Neural cell (in vitro differentiated cells): Measurements from ENCODE around the gene PELO. TPM values are rescaled to one million over a fixed set of nuclear protein-coding genes. Genes with fewer than 3 reads are reported as not detected.

Experiments used
- H2AFZ ChIP-seq: fragments of 200-600, 300-800 bp; sonication (generic), shearing (Covaris generic); 2 replicates; pipeline ENCODE4 v1.6.0; 2014; ENCODE audit warnings: low read depth, mild to moderate bottlenecking, antibody characterized with exemption, low read length, moderate library complexity
- H3F3A ChIP-seq: fragments of 200-600 bp; shearing (Covaris generic); 2 replicates; pipeline ENCODE4 v1.6.1; 2016; ENCODE audit warnings: mild to moderate bottlenecking, moderate library complexity, mixed read lengths, antibody characterized with exemption, low read length; ENCODE audit not compliant: insufficient read depth, poor library complexity, severe bottlenecking
- H3K27ac ChIP-seq: fragments of 200-600, 300-800 bp; sonication (generic), shearing (Covaris generic); 2 replicates; pipeline ENCODE4 v1.5.1; 2014; ENCODE audit warnings: mild to moderate bottlenecking, low read length, moderate library complexity
- H3K27me3 ChIP-seq: fragments of 300-800, 200-600 bp; sonication (generic), shearing (Covaris generic); 2 replicates; pipeline ENCODE4 v1.6.0; 2014; ENCODE audit warnings: mild to moderate bottlenecking, low read depth, low read length, moderate library complexity; ENCODE audit not compliant: insufficient read depth
- H3K36me3 ChIP-seq: fragments of 300-800, 200-600 bp; sonication (generic), shearing (Covaris generic); 2 replicates; pipeline ENCODE4 v1.5.1; 2014; ENCODE audit warnings: mild to moderate bottlenecking, antibody characterized with exemption, low read length, moderate library complexity; ENCODE audit not compliant: insufficient read depth
- H3K4me2 ChIP-seq: fragments of 300-800, 200-600 bp; sonication (generic), shearing (Covaris generic); 2 replicates; pipeline ENCODE4 v1.6.0; 2014; ENCODE audit warnings: mild to moderate bottlenecking, low read length
- H3K4me3 ChIP-seq: fragments of 300-800, 200-600 bp; sonication (generic), shearing (Covaris generic); 2 replicates; pipeline ENCODE4 v1.5.1; 2014; ENCODE audit warnings: mild to moderate bottlenecking, low read length, moderate library complexity
- H3K79me2 ChIP-seq: fragments of 200-600 bp; shearing (Covaris generic); replicated peaks from 2 replicates; pipeline ENCODE4 v1.6.0; 2014; ENCODE audit warnings: mild to moderate bottlenecking, low read length, moderate library complexity; ENCODE audit not compliant: insufficient read depth
- H3K9ac ChIP-seq: fragments of 300-800, 200-600 bp; sonication (generic), shearing (Covaris generic); 2 replicates; pipeline ENCODE4 v1.6.1; 2016; ENCODE audit warnings: mild to moderate bottlenecking, low read length, mixed read lengths
- H3K9me2 ChIP-seq: fragments of 200-600 bp; shearing (Covaris generic); 2 replicates; pipeline ENCODE4 v1.6.1; 2016; ENCODE audit warnings: mild to moderate bottlenecking, low read length, mixed read lengths; ENCODE audit not compliant: insufficient read depth
- H3K9me3 ChIP-seq: fragments of 200-600, 300-800 bp; sonication (generic), shearing (Covaris generic); 2 replicates; pipeline ENCODE4 v1.6.1; 2016; ENCODE audit warnings: mild to moderate bottlenecking, mixed run types, low read length, moderate library complexity, mixed read lengths
- H4K20me1 ChIP-seq: fragments of 200-600 bp; shearing (Covaris generic); 2 replicates; pipeline ENCODE4 v1.6.1; 2016; ENCODE audit warnings: mild to moderate bottlenecking, mixed run types; ENCODE audit not compliant: insufficient read depth
- EP300 ChIP-seq: fragments of 450-650 bp; conservative IDR thresholded peaks from 2 replicates; pipeline ENCODE4 v1.6.1; 2014; ENCODE audit warnings: antibody characterized with exemption, mild to moderate bottlenecking, moderate library complexity; ENCODE audit not compliant: poor library complexity, severe bottlenecking
- EZH2 ChIP-seq: fragments of 200-600, 300-800 bp; shearing (Covaris generic), sonication (generic); IDR thresholded peaks from 2 replicates; pipeline ENCODE4 v1.6.1; 2014; ENCODE audit warnings: antibody characterized with exemption, low read length, borderline replicate concordance, mild to moderate bottlenecking; ENCODE audit not compliant: insufficient read depth, poor library complexity, severe bottlenecking
- MXI1 ChIP-seq: fragments of 450-650 bp; conservative IDR thresholded peaks from 2 replicates; pipeline ENCODE4 v1.6.1; 2014; ENCODE audit warnings: antibody characterized with exemption, mild to moderate bottlenecking; ENCODE audit not compliant: poor library complexity, severe bottlenecking
- POLR2AphosphoS5 ChIP-seq: IDR thresholded peaks from 2 replicates; pipeline ENCODE4 v1.6.1; 2012
- RAD21 ChIP-seq: fragments of 450-650 bp; conservative IDR thresholded peaks from 2 replicates; pipeline ENCODE4 v1.6.1; 2014; ENCODE audit warnings: antibody characterized with exemption, mild to moderate bottlenecking, moderate library complexity
- SMC3 ChIP-seq: fragments of 450-650 bp; conservative IDR thresholded peaks from 2 replicates; pipeline ENCODE4 v1.6.1; 2014; ENCODE audit warnings: antibody characterized with exemption, mild to moderate bottlenecking, moderate library complexity; ENCODE audit not compliant: poor library complexity
- TAF1 ChIP-seq: IDR thresholded peaks from 2 replicates; pipeline ENCODE4 v1.6.1; 2012; ENCODE audit warnings: low read depth
- polyA plus RNA-seq: library from polyadenylated mRNA; depleted of rRNA; stranded (reverse); fragments of >200 nt; gene quantifications from 2 replicates; pipeline ENCODE4 v1.2.3, GENCODE V29; 2014
- TF ChIP-seq, protein P1 (sequence below): fragments of 450-650 bp; IDR thresholded peaks from 2 replicates; pipeline ENCODE4 v1.5.1; 2014; ENCODE audit warnings: antibody characterized with exemption, mild to moderate bottlenecking, moderate library complexity; ENCODE audit not compliant: poor library complexity, severe bottlenecking
- TF ChIP-seq, protein P2 (sequence below): IDR thresholded peaks from 2 replicates; pipeline ENCODE4 v1.6.1; 2012; ENCODE audit warnings: borderline replicate concordance

PELO gene
- polyA plus RNA-seq, 1 donor from 2014 or later = 10.5 TPM

DNA sequence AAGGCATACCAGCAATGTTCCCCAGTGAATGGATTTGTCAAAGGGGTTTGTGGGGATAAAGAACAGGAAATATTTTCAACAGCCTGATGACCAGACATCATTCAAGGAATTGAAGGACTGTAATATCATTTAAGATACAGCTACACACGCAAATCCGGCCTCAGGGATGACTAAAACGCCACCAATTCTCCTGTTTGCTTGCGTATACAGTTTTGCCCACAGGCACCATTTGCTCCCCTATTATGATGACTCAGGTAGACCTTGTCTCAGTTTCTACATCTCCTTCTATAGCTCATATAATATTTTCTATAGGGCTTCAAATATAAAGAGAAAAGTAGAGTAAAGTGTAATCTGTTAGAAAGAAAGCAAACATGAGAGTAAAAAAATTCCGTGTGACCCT, 29.7 kb upstream of the PELO start:
- Histone ChIP-seq H3F3A (no peaks in the 10 kb centered on the region), H3K9me2 (no peaks in the 10 kb centered on the region), H4K20me1 (no peaks in the 10 kb centered on the region), H3K9ac (no peak overlapping the region), H3K79me2 (no peaks in the 10 kb centered on the region), H3K4me3 (no peak overlapping the region), H3K4me2 (no peak overlapping the region), H3K27ac (no peak overlapping the region), H3K9me3 (no peaks in the 10 kb centered on the region), H2AFZ (no peak overlapping the region), H3K27me3 (no peaks in the 10 kb centered on the region), H3K36me3 (no peaks in the 10 kb centered on the region)
- no peak for TF ChIP-seq RAD21

DNA sequence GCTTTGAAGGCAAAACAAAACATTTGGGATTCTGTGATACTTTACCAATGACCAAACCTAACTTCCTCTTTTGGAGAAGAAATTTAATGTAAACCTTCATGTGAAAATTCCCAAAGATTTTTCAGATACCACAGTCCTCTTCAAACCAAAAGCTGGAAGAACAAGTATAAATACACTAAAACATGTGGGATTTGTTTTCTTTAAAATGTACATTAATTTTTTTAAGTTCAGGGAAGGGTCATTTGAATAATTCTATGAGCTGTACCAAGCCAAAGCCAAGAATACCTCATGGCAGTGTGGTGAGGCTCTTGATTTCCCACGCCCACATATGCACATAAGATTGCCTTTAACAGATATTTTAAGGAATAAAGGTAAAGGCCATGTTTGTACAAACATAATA, 28.4 kb upstream of the PELO start:
- no peak overlapping the region for H3K27ac ChIP-seq
- no peaks in the 10 kb centered on the region for H3F3A ChIP-seq
- H3K79me2 ChIP-seq = no peaks in the 10 kb centered on the region
- no peak overlapping the region for H3K9ac ChIP-seq
- H3K36me3 ChIP-seq = no peaks in the 10 kb centered on the region
- TF ChIP-seq EP300 (no peak), RAD21 (no peak), EZH2 (no peak), POLR2AphosphoS5 (no peak), MXI1 (no peak), SMC3 (no peak), TAF1 (no peak)
- TF ChIP-seq, protein P1, sequence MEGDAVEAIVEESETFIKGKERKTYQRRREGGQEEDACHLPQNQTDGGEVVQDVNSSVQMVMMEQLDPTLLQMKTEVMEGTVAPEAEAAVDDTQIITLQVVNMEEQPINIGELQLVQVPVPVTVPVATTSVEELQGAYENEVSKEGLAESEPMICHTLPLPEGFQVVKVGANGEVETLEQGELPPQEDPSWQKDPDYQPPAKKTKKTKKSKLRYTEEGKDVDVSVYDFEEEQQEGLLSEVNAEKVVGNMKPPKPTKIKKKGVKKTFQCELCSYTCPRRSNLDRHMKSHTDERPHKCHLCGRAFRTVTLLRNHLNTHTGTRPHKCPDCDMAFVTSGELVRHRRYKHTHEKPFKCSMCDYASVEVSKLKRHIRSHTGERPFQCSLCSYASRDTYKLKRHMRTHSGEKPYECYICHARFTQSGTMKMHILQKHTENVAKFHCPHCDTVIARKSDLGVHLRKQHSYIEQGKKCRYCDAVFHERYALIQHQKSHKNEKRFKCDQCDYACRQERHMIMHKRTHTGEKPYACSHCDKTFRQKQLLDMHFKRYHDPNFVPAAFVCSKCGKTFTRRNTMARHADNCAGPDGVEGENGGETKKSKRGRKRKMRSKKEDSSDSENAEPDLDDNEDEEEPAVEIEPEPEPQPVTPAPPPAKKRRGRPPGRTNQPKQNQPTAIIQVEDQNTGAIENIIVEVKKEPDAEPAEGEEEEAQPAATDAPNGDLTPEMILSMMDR = no peak
- TF ChIP-seq, protein P2, sequence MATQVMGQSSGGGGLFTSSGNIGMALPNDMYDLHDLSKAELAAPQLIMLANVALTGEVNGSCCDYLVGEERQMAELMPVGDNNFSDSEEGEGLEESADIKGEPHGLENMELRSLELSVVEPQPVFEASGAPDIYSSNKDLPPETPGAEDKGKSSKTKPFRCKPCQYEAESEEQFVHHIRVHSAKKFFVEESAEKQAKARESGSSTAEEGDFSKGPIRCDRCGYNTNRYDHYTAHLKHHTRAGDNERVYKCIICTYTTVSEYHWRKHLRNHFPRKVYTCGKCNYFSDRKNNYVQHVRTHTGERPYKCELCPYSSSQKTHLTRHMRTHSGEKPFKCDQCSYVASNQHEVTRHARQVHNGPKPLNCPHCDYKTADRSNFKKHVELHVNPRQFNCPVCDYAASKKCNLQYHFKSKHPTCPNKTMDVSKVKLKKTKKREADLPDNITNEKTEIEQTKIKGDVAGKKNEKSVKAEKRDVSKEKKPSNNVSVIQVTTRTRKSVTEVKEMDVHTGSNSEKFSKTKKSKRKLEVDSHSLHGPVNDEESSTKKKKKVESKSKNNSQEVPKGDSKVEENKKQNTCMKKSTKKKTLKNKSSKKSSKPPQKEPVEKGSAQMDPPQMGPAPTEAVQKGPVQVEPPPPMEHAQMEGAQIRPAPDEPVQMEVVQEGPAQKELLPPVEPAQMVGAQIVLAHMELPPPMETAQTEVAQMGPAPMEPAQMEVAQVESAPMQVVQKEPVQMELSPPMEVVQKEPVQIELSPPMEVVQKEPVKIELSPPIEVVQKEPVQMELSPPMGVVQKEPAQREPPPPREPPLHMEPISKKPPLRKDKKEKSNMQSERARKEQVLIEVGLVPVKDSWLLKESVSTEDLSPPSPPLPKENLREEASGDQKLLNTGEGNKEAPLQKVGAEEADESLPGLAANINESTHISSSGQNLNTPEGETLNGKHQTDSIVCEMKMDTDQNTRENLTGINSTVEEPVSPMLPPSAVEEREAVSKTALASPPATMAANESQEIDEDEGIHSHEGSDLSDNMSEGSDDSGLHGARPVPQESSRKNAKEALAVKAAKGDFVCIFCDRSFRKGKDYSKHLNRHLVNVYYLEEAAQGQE = no peak
- no peaks in the 10 kb centered on the region for H3K9me2 ChIP-seq
- no peak overlapping the region for H2AFZ ChIP-seq
- no peak overlapping the region for H3K4me2 ChIP-seq
- no peak overlapping the region for H3K4me3 ChIP-seq
- H3K9me3 ChIP-seq = no peaks in the 10 kb centered on the region
- no peaks in the 10 kb centered on the region for H3K27me3 ChIP-seq
- H4K20me1 ChIP-seq = no peaks in the 10 kb centered on the region

DNA sequence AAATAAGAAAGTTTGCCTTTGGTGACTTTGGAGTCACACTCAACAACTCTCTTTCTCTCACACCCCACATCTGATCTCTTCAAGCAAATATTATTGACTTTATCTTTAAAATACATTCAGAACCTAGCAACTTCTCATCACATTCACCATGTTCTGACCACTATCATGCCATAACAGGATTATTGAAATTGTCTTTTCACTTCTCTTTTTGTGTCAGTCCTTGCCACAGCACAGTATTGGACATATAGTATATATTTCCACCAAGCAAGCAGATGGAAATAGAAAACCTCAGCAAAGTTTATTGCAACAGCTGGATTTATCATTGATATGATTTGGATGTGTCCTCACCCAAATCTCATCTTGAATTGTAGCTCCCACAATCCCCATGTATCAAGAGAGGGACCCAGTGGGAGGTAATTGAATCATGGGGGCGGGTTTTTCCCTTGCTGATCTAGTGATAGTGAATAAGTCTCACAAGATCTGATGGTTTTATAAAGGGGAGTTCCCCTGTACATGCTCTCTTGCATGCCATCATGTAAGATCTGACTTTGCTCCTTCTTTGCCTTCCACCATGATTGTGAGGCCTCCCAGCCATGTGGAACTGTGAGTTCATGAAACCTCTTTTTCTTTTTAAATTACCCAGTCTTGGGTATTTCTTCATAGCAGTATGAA, 26.9 kb upstream of the PELO start:
- TF ChIP-seq RAD21 (no peak), EP300 (no peak), EZH2 (no peak), MXI1 (no peak), SMC3 (no peak), POLR2AphosphoS5 (no peak), TAF1 (no peak)
- TF ChIP-seq, protein P2 = no peak
- TF ChIP-seq, protein P1 = no peak

More for the DNA sequence above, 26.9 kb upstream of the PELO start:
- Histone ChIP-seq H2AFZ (no peak overlapping the region), H3K9me2 (no peaks in the 10 kb centered on the region), H3K79me2 (no peaks in the 10 kb centered on the region), H4K20me1 (no peaks in the 10 kb centered on the region), H3K27me3 (no peaks in the 10 kb centered on the region), H3K4me2 (no peak overlapping the region), H3F3A (no peaks in the 10 kb centered on the region), H3K27ac (no peak overlapping the region), H3K36me3 (no peaks in the 10 kb centered on the region), H3K9ac (no peak overlapping the region), H3K9me3 (no peaks in the 10 kb centered on the region), H3K4me3 (no peak overlapping the region)
